SH-SY5Y (cell line): ENCODE measurements around the gene DTNBP1.

Experiments used
- GATA2 ChIP-seq: IDR thresholded peaks from 2 replicates; pipeline ENCODE4 v1.6.1; 2011; ENCODE audit warnings: mild to moderate bottlenecking, low read depth, low read length
- GATA3 ChIP-seq: IDR thresholded peaks from 2 replicates; pipeline ENCODE4 v1.6.1; 2011; ENCODE audit warnings: low read depth, mild to moderate bottlenecking, low read length, moderate library complexity

DNA sequence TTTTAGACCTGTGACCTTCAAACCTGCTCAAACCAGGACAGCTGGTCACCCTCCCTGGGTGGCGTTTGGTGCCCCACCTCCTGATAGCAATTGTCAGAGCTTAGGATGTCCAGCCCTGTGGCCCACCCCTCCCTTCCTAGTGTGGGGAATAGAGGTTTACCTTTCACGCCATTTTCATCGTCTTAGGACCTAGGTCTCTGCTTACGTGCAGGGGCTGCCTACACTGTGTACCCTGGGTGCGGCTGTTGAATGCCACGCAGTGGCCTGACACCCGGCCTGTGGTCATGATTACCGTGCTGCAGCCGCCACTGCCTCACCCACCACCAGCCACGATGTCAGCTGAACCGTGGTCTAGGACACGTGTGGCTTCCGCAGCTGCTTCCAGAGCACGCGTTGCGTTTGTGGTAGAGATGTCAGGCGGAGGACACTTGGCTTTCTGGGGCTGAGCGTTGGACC, 157.3 kb downstream of the DTNBP1 start:
- TF ChIP-seq GATA2 (no peak), GATA3 (no peak)
